Fibroblast of lung (primary cell): Measurements from ENCODE around the gene MEIS2.

Experiments used
- CTCF ChIP-seq, 2 donors: IDR thresholded peaks in 1 of 2; conservative IDR thresholded peaks in 1 of 2; 1 replicate in 1 of 2; 2 replicates in 1 of 2; pipeline ENCODE4 v1.5.1; 2011 to 2012; ENCODE audit warnings: low read length in 2 of 2, control low read depth in 1 of 2, inconsistent platforms in 1 of 2, low read depth in 1 of 2, mild to moderate bottlenecking in 1 of 2
- EZH2 ChIP-seq: IDR thresholded peaks from 2 replicates; pipeline ENCODE4 v1.5.1; 2012; ENCODE audit warnings: low read length, control low read depth, mild to moderate bottlenecking; ENCODE audit errors: missing control alignments

GRCh38 chr15:36996121-36996520 lies 104.2 kb downstream of the MEIS2 start:
- TF ChIP-seq CTCF (conservative IDR thresholded peaks at IDR 0.05 in 1 of 2, IDR thresholded peaks at IDR 0.05 in 1 of 2; ENCODE audit: low read depth in 1 of 2, low read length in 2 of 2), result no peak
- TF ChIP-seq EZH2, result no peak
